ENCODE data around the gene MAP1S. TPM values are rescaled to one million over a fixed set of nuclear protein-coding genes. Genes with fewer than 3 reads are reported as not detected.
"Not testable (repeated sequence)": the region's sequence is repeated elsewhere in the genome, so short reads cannot be mapped to it uniquely, and the experiment has no call there.

The MAP1S gene
- total and polyA plus RNA-seq, 2 experiments from 2014 or later: 7.7 to 37.1 TPM

DNA sequence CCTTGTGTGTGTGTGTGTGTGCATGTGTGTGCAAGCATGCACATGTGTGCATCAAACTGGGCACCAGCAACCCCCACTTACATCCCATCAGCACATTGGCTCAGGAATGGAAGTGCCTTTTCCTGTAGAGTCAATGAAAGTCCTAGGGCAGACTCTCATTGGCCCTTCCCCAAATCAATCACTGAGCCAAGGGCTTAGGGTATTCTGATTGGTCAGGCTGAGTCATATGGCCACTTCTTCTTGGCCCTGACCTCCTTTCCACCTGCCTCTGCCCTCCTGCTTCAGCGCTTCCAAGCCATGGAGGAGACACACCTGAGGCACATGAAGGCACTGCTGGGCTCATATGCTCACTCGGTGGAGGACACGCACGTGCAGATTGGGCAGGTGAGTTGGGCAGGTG lies 52.9 kb downstream of the MAP1S start:
- Histone ChIP-seq H3K36me3 (replicated peaks; ENCODE audit: insufficient read depth, low read depth) (no peaks in the 10 kb centered on the region), H3K4me1 (ENCODE audit: insufficient read depth) (no peaks in the 10 kb centered on the region), H3K27ac (no peak overlapping the region), H3K4me3 (no peak overlapping the region), H3K27me3 (no peaks in the 10 kb centered on the region), H3K9me3 (ENCODE audit: low read depth) (no peaks in the 10 kb centered on the region), H3K79me2 (no peaks in the 10 kb centered on the region), H4K20me1 (ENCODE audit: insufficient read depth, poor library complexity, severe bottlenecking) (no peaks in the 10 kb centered on the region), H2AFZ (no peak overlapping the region), H3K4me2 (no peak overlapping the region), H3K9me2 (replicated peaks; ENCODE audit: insufficient read depth) (no peaks in the 10 kb centered on the region)
- TF ChIP-seq EZH2 (IDR thresholded peaks at IDR 0.05; ENCODE audit: borderline replicate concordance): no peak
- TF ChIP-seq, protein P1, sequence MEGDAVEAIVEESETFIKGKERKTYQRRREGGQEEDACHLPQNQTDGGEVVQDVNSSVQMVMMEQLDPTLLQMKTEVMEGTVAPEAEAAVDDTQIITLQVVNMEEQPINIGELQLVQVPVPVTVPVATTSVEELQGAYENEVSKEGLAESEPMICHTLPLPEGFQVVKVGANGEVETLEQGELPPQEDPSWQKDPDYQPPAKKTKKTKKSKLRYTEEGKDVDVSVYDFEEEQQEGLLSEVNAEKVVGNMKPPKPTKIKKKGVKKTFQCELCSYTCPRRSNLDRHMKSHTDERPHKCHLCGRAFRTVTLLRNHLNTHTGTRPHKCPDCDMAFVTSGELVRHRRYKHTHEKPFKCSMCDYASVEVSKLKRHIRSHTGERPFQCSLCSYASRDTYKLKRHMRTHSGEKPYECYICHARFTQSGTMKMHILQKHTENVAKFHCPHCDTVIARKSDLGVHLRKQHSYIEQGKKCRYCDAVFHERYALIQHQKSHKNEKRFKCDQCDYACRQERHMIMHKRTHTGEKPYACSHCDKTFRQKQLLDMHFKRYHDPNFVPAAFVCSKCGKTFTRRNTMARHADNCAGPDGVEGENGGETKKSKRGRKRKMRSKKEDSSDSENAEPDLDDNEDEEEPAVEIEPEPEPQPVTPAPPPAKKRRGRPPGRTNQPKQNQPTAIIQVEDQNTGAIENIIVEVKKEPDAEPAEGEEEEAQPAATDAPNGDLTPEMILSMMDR (IDR thresholded peaks at IDR 0.05; ENCODE audit: poor library complexity): no peak
- TF ChIP-seq EZH2phosphoT487 (IDR thresholded peaks at IDR 0.05; ENCODE audit: low read depth, severe bottlenecking, unreplicated experiment): no peak
- no peak for DNase-seq (ENCODE audit: low spot score)
- 95% methylated on average over 4 of the region's 4 CpGs for WGBS (ENCODE audit: low lambda C conversion rate, missing lambda C conversion rate)

DNA sequence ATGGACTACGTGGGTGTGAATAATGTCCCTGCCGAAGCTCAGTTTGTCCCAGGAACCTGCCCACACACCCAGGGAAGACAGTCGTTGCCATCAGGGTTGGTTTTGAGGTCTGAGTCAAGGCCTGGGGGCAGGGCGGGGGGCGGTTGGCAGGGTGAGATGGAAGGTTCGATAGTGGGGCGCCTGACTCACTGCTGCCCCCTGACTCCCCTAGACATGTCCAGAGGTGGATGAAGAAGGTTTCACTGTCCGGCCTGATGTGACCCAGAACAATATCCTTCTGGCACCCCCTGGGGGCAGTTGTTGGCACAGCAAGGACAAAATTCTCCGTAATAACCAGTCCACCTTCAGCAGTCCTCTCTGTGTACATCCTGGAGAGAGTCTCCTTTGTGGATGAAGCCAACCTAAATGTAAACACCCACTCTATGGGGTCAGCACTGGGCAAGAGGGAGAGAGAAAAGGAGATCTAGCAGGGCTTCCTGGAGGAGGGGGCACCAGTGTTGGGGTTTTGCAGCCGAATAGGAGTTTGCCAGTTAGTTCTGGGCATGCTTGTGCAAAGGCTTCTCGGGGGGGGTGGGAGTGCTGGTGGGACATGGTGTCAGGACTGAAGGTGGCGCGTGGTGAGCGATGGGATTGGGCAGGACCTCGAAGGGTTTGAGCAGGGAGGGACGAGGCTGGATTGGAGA lies 56.1 kb downstream of the MAP1S start:
- Histone ChIP-seq H3K27me3 (no peaks in the 10 kb centered on the region), H3K9me3 (ENCODE audit: low read depth) (no peaks in the 10 kb centered on the region), H3K79me2 (no peaks in the 10 kb centered on the region), H2AFZ (no peak overlapping the region), H3K4me3 (no peak overlapping the region), H3K4me2 (no peak overlapping the region), H3K27ac (no peak overlapping the region), H4K20me1 (ENCODE audit: insufficient read depth, poor library complexity, severe bottlenecking) (no peaks in the 10 kb centered on the region), H3K36me3 (replicated peaks; ENCODE audit: insufficient read depth, low read depth) (no peaks in the 10 kb centered on the region), H3K9me2 (replicated peaks; ENCODE audit: insufficient read depth) (no peaks in the 10 kb centered on the region), H3K4me1 (ENCODE audit: insufficient read depth) (peaks cover 4% of the 10 kb centered on the region)
- TF ChIP-seq EZH2 (IDR thresholded peaks at IDR 0.05; ENCODE audit: borderline replicate concordance): no peak
- TF ChIP-seq, protein P1 (IDR thresholded peaks at IDR 0.05; ENCODE audit: poor library complexity): peak; percentile 58
- WGBS (ENCODE audit: low lambda C conversion rate, missing lambda C conversion rate): 46% methylated on average over 15 of the region's 16 CpGs
- peak; percentile 72 for DNase-seq (ENCODE audit: low spot score)

GRCh38 chr19:17775991-17776803 lies 56.9 kb downstream of the MAP1S start:
- Histone ChIP-seq H3K9me3 (ENCODE audit: low read depth) (no peaks in the 10 kb centered on the region), H4K20me1 (ENCODE audit: insufficient read depth, poor library complexity, severe bottlenecking) (no peaks in the 10 kb centered on the region), H3K79me2 (no peaks in the 10 kb centered on the region), H3K27me3 (no peaks in the 10 kb centered on the region), H2AFZ (no peak overlapping the region), H3K4me3 (no peak overlapping the region), H3K4me2 (no peak overlapping the region), H3K27ac (no peak overlapping the region), H3K9me2 (replicated peaks; ENCODE audit: insufficient read depth) (no peaks in the 10 kb centered on the region), H3K4me1 (ENCODE audit: insufficient read depth) (peaks cover 4% of the 10 kb centered on the region), H3K36me3 (replicated peaks; ENCODE audit: insufficient read depth, low read depth) (no peaks in the 10 kb centered on the region)
- TF ChIP-seq EZH2 (IDR thresholded peaks at IDR 0.05; ENCODE audit: borderline replicate concordance): no peak
- TF ChIP-seq, protein P1 (IDR thresholded peaks at IDR 0.05; ENCODE audit: poor library complexity): no peak
- no peak for TF ChIP-seq EZH2phosphoT487 (IDR thresholded peaks at IDR 0.05; ENCODE audit: low read depth, severe bottlenecking, unreplicated experiment)
- WGBS (ENCODE audit: low lambda C conversion rate, missing lambda C conversion rate): 76% methylated on average over 26 of the region's 27 CpGs
- DNase-seq (ENCODE audit: low spot score): no peak

- not testable (repeated sequence) for H3K4me3 ChIP-seq; H2AFZ ChIP-seq; H3K9me2 ChIP-seq (replicated peaks; ENCODE audit: insufficient read depth); H3K4me1 ChIP-seq (ENCODE audit: insufficient read depth); H3K79me2 ChIP-seq; DNase-seq (ENCODE audit: low spot score); H3K36me3 ChIP-seq (replicated peaks; ENCODE audit: insufficient read depth, low read depth); H3K9me3 ChIP-seq (ENCODE audit: low read depth); H3K4me2 ChIP-seq; H4K20me1 ChIP-seq (ENCODE audit: insufficient read depth, poor library complexity, severe bottlenecking); H3K27me3 ChIP-seq; H3K27ac ChIP-seq
- 81% methylated on average over 10 of the region's 10 CpGs for WGBS (ENCODE audit: low lambda C conversion rate, missing lambda C conversion rate)
Observed at GRCh38 chr19:17777840-17778239, 58.6 kb downstream of the MAP1S start.
